Trophoblast cell (in vitro differentiated cells and primary cell): Measurements from ENCODE around the gene C12orf57.

ENCODE experiments used
- DNase-seq, 2 donors: peaks; one replicate each; pipeline ENCODE4 v3.0.0-alpha.2; 2016
- H2AFZ ChIP-seq: 2 replicates; pipeline ENCODE4 v1.6.1; 2013; ENCODE audit warnings: low read length, moderate library complexity, mild to moderate bottlenecking; ENCODE audit not compliant: insufficient read depth, poor library complexity
- H2AK5ac ChIP-seq: 2 replicates; pipeline ENCODE4 v1.6.1; 2013; ENCODE audit warnings: mild to moderate bottlenecking, low read length
- H2BK120ac ChIP-seq: 2 replicates; pipeline ENCODE4 v1.6.1; 2013; ENCODE audit warnings: low read length, mild to moderate bottlenecking, moderate library complexity; ENCODE audit not compliant: insufficient read depth, poor library complexity
- H2BK12ac ChIP-seq: 2 replicates; pipeline ENCODE4 v1.6.1; 2013; ENCODE audit warnings: mild to moderate bottlenecking, low read length, moderate library complexity
- H2BK5ac ChIP-seq: 2 replicates; pipeline ENCODE4 v1.6.1; 2013; ENCODE audit warnings: low read length, low read depth, moderate library complexity, mild to moderate bottlenecking; ENCODE audit not compliant: poor library complexity
- H3K14ac ChIP-seq: 2 replicates; pipeline ENCODE4 v1.6.1; 2013; ENCODE audit warnings: mild to moderate bottlenecking, low read length
- H3K18ac ChIP-seq: 2 replicates; pipeline ENCODE4 v1.6.1; 2013; ENCODE audit warnings: mild to moderate bottlenecking, low read length
- H3K23ac ChIP-seq: 2 replicates; pipeline ENCODE4 v1.6.1; 2013; ENCODE audit warnings: low read length
- H3K27ac ChIP-seq: 2 replicates; pipeline ENCODE4 v1.5.1; 2013; ENCODE audit warnings: low read depth, mild to moderate bottlenecking, inconsistent platforms, low read length, moderate library complexity
- H3K27me3 ChIP-seq: 2 replicates; pipeline ENCODE4 v1.6.1; 2013; ENCODE audit warnings: inconsistent platforms, mild to moderate bottlenecking, low read length, moderate library complexity; ENCODE audit not compliant: insufficient read depth
- H3K36me3 ChIP-seq, 2 experiments: 1 replicate in 1 of 2; 2 replicates in 1 of 2; pipeline ENCODE4 v1.6.1; 2013; ENCODE audit warnings: low read length in 2 of 2, mild to moderate bottlenecking in 2 of 2, moderate library complexity in 1 of 2; ENCODE audit not compliant: insufficient read depth in 2 of 2, control insufficient read depth in 1 of 2
- H3K4ac ChIP-seq: 2 replicates; pipeline ENCODE4 v1.6.1; 2013; ENCODE audit warnings: low read depth, mild to moderate bottlenecking, low read length, moderate library complexity
- H3K4me1 ChIP-seq, 2 experiments: 1 replicate in 1 of 2; 2 replicates in 1 of 2; pipeline ENCODE4 v1.6.1; 2013; ENCODE audit warnings: low read length in 2 of 2, mild to moderate bottlenecking in 2 of 2, moderate library complexity in 1 of 2; ENCODE audit not compliant: insufficient read depth in 2 of 2, control insufficient read depth in 1 of 2
- H3K4me2 ChIP-seq: 2 replicates; pipeline ENCODE4 v1.6.1; 2013; ENCODE audit warnings: inconsistent platforms, mild to moderate bottlenecking, low read length, moderate library complexity
- H3K4me3 ChIP-seq: 2 replicates; pipeline ENCODE4 v1.5.1; 2013; ENCODE audit warnings: mild to moderate bottlenecking, low read depth, low read length, inconsistent platforms
- H3K79me1 ChIP-seq: one replicate; pipeline ENCODE4 v1.6.1; 2013; ENCODE audit warnings: low read length
- H3K79me2 ChIP-seq: 2 replicates; pipeline ENCODE4 v1.6.1; 2013; ENCODE audit warnings: low read length, mild to moderate bottlenecking; ENCODE audit not compliant: control insufficient read depth, insufficient read depth, poor library complexity
- H3K9ac ChIP-seq: 2 replicates; pipeline ENCODE4 v1.6.1; 2013; ENCODE audit warnings: mild to moderate bottlenecking, low read length
- H3K9me3 ChIP-seq: 2 replicates; pipeline ENCODE4 v1.6.1; 2013; ENCODE audit warnings: low read depth, mild to moderate bottlenecking, control low read depth, inconsistent platforms, low read length; ENCODE audit not compliant: insufficient read depth
- H4K12ac ChIP-seq: 2 replicates; pipeline ENCODE4 v1.6.1; 2013; ENCODE audit warnings: low read depth, mild to moderate bottlenecking, low read length, moderate library complexity
- H4K8ac ChIP-seq: 2 replicates; pipeline ENCODE4 v1.6.1; 2013; ENCODE audit warnings: low read depth, mild to moderate bottlenecking, low read length, moderate library complexity
- H4K91ac ChIP-seq: one replicate; pipeline ENCODE4 v1.6.1; 2013; ENCODE audit warnings: low read depth, mild to moderate bottlenecking, low read length, moderate library complexity
- WGBS: extraction: QIAGEN DNeasy Blood & Tissue Kit; methylation state at CpG from one replicate; pipeline ENCODE4 v1.1.7; 2013; ENCODE audit warnings: missing lambda C conversion rate; ENCODE audit not compliant: insufficient read length, insufficient coverage; ENCODE audit errors: extremely low coverage; 5-methylcytosine and 5-hydroxymethylcytosine counted together

The C12orf57 gene

DNA sequence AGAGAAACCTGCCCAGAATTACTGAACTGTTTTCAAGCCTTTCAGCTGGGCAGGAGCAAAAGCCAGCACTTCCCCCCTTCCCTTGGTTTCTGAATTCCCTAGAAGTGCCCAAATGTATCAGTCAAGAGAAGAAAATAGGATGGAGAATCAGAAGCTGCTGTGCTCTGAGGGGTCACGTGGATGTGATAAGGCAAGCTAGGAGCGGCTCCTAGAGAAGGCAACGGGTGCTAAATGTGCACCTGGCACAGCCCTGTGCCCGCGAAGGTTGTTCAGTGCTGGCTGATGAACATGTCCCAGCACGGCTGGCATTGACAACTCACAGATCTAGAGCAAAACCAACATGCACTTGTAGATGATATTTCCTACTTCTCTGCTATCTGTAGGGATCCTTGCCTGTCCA lies 35.2 kb downstream of the C12orf57 start:
- no peak overlapping the region for H4K12ac ChIP-seq
- H3K79me1 ChIP-seq = no peaks in the 10 kb centered on the region
- H2BK12ac ChIP-seq = no peak overlapping the region
- no peak overlapping the region for H3K4me3 ChIP-seq
- H3K9ac ChIP-seq = no peak overlapping the region
- peaks cover 8 to 14% of the 10 kb centered on the region in 2 experiments for H3K4me1 ChIP-seq
- no peak overlapping the region for H4K91ac ChIP-seq
- no peak overlapping the region for H3K14ac ChIP-seq
- no peak overlapping the region for H3K4me2 ChIP-seq
- no peaks in the 10 kb centered on the region for H3K9me3 ChIP-seq
- no peak overlapping the region for H4K8ac ChIP-seq
- no peak overlapping the region for H3K27ac ChIP-seq
- DNase-seq = no peak
- no peak overlapping the region for H3K4ac ChIP-seq
- H3K36me3 ChIP-seq = peaks cover 43 to 67% of the 10 kb centered on the region in 2 experiments
- H3K18ac ChIP-seq = no peak overlapping the region
- H2BK5ac ChIP-seq = no peak overlapping the region
- no peak overlapping the region for H2AFZ ChIP-seq
- no peaks in the 10 kb centered on the region for H3K79me2 ChIP-seq
- no CpG with 5 or more reads among the region's 6 CpGs for WGBS
- H2AK5ac ChIP-seq = no peak overlapping the region
- H2BK120ac ChIP-seq = no peak overlapping the region
- H3K23ac ChIP-seq = no peak overlapping the region
- no peaks in the 10 kb centered on the region for H3K27me3 ChIP-seq

- Histone ChIP-seq H3K4ac (no peak overlapping the region), H2BK12ac (no peak overlapping the region), H3K79me1 (no peaks in the 10 kb centered on the region), H3K9me3 (no peaks in the 10 kb centered on the region), H2BK5ac (no peak overlapping the region), H4K91ac (no peak overlapping the region), H3K14ac (no peak overlapping the region), H3K27ac (no peak overlapping the region), H3K23ac (no peak overlapping the region), H4K12ac (no peak overlapping the region), H4K8ac (no peak overlapping the region), H3K79me2 (no peaks in the 10 kb centered on the region), H2AK5ac (no peak overlapping the region), H3K9ac (no peak overlapping the region), H3K4me1 (peaks cover 8 to 14% of the 10 kb centered on the region in 2 experiments), H2BK120ac (no peak overlapping the region), H3K27me3 (no peaks in the 10 kb centered on the region), H3K4me2 (no peak overlapping the region), H3K4me3 (no peak overlapping the region), H3K36me3 (peaks cover 39 to 62% of the 10 kb centered on the region in 2 experiments), H2AFZ (no peak overlapping the region), H3K18ac (no peak overlapping the region)
- DNase-seq = no peak
- WGBS = no CpG with 5 or more reads among the region's 3 CpGs
These were observed 35.6 kb downstream of the C12orf57 start for GRCh38 chr12:6979453-6979852.

- Histone ChIP-seq H3K79me1 (no peaks in the 10 kb centered on the region), H4K8ac (no peak overlapping the region), H2BK120ac (no peak overlapping the region), H3K4me1 (peaks cover 8 to 14% of the 10 kb centered on the region in 2 experiments), H3K27ac (no peak overlapping the region), H4K12ac (no peak overlapping the region), H3K4me2 (no peak overlapping the region), H2BK12ac (no peak overlapping the region), H2BK5ac (no peak overlapping the region), H2AK5ac (no peak overlapping the region), H3K27me3 (no peaks in the 10 kb centered on the region), H3K23ac (no peak overlapping the region), H3K4me3 (no peak overlapping the region), H3K4ac (no peak overlapping the region), H3K9ac (no peak overlapping the region), H3K14ac (no peak overlapping the region), H2AFZ (no peak overlapping the region), H3K36me3 (peaks cover 39 to 58% of the 10 kb centered on the region in 2 experiments), H4K91ac (no peak overlapping the region), H3K79me2 (no peaks in the 10 kb centered on the region), H3K18ac (no peak overlapping the region), H3K9me3 (no peaks in the 10 kb centered on the region)
- no peak for DNase-seq
- no CpG with 5 or more reads among the region's 4 CpGs for WGBS
These were observed 36.3 kb downstream of the C12orf57 start for GRCh38 chr12:6980075-6980474.

DNA sequence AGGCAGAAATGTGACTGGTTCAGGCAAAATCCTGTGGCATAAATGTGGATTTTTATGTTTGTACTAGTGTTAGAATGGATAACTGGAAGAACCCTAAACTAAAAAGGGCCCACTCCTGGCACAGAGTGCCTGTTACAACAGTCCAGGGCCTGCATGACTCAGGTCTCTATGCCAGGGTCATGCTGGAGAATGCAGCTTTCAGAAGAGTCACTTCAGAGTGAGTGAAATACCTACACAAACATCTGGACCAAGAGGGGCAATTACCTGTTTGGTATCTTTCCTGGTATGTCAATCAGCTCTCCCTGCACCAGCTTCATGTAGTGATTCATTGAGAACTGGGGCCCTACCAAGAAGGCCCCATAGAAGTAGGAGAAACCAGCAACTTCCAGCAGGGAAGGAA lies 36.9 kb downstream of the C12orf57 start:
- Histone ChIP-seq H3K36me3 (peaks cover 37 to 51% of the 10 kb centered on the region in 2 experiments), H3K9ac (no peak overlapping the region), H4K12ac (no peak overlapping the region), H3K18ac (no peak overlapping the region), H3K79me1 (no peaks in the 10 kb centered on the region), H3K23ac (no peak overlapping the region), H4K91ac (no peak overlapping the region), H3K4ac (no peak overlapping the region), H2BK5ac (no peak overlapping the region), H4K8ac (no peak overlapping the region), H3K27me3 (no peaks in the 10 kb centered on the region), H2BK12ac (no peak overlapping the region), H2AK5ac (no peak overlapping the region), H2BK120ac (no peak overlapping the region), H3K9me3 (no peaks in the 10 kb centered on the region), H3K79me2 (no peaks in the 10 kb centered on the region), H3K4me2 (no peak overlapping the region), H3K4me3 (no peak overlapping the region), H2AFZ (no peak overlapping the region), H3K27ac (no peak overlapping the region), H3K4me1 (peaks cover 2 to 8% of the 10 kb centered on the region in 2 experiments), H3K14ac (no peak overlapping the region)
- DNase-seq = peak in 1 of 2 donors; percentile 54
